ENCODE data around the gene PIK3R5.

GRCh38 chr17:8892338-8892690 lies 73.2 kb downstream of the PIK3R5 start:
- TF ChIP-seq CTCF (IDR thresholded peaks at IDR 0.05; ENCODE audit: insufficient read depth, low read depth, low read length) (no peak), EZH2 (IDR thresholded peaks at IDR 0.05; ENCODE audit: insufficient read depth, low read length) (no peak)

Data from astrocyte (in vitro differentiated cells and primary cell).